Activated B cell treated with CpG ODN at 0.5 μM for 24 hours (primary cell): ENCODE results near the gene MGLL. TPM values are rescaled to one million over a fixed set of nuclear protein-coding genes. Genes with fewer than 3 reads are reported as not detected.
"Not testable (repeated sequence)": the region's sequence is repeated elsewhere in the genome, so short reads cannot be mapped to it uniquely, and the experiment has no call there.

Experiments used
- ATAC-seq: fragments of 200-7000 bp; cut with Tn5 transposase; one replicate; pipeline ENCODE4 v1.10.0; 2021; ENCODE audit warnings: low read depth, mild to moderate bottlenecking, moderate library complexity
- CTCF ChIA-PET: fragments of 350-600 bp; sonication (Branson Sonifier 250); formaldehyde crosslinking; loops from one replicate; lab custom pipeline; 2021; ENCODE audit warnings: antibody characterized with exemption; lab: Charles Lee
- POLR2A ChIA-PET: fragments of 350-600 bp; sonication (Branson Sonifier 250); formaldehyde crosslinking; loops from one replicate; lab custom pipeline; 2021; ENCODE audit warnings: antibody characterized with exemption; lab: Charles Lee
- DNase-seq: peaks from one replicate; pipeline ENCODE4 v3.0.0; 2022
- H3K27ac Mint-ChIP-seq: one replicate; pipeline ENCODE4 v1.8.0; 2020; ENCODE audit warnings: mixed read lengths
- H3K27me3 Mint-ChIP-seq: one replicate; pipeline ENCODE4 v1.8.0; 2021; ENCODE audit warnings: mixed read lengths
- H3K36me3 Mint-ChIP-seq: one replicate; pipeline ENCODE4 v1.8.0; 2021; ENCODE audit warnings: low read depth, mixed read lengths
- H3K4me1 Mint-ChIP-seq: one replicate; pipeline ENCODE4 v1.8.0; 2021; ENCODE audit warnings: mixed read lengths
- H3K4me3 Mint-ChIP-seq: one replicate; pipeline ENCODE4 v1.8.0; 2020; ENCODE audit warnings: mild to moderate bottlenecking, mixed read lengths
- H3K9me3 Mint-ChIP-seq: one replicate; pipeline ENCODE4 v1.8.0; 2020; ENCODE audit warnings: mixed read lengths
- intact Hi-C: fragments of 100-400 bp; cut with micrococcal nuclease; formaldehyde crosslinking; loops from one replicate; pipeline ENCODE4 v1.15.1; 2024
- total RNA-seq: library from RNA; stranded (reverse); gene quantifications from 2 replicates; pipeline ENCODE4 v1.2.3, GENCODE V29; 2022
- TF ChIP-seq, protein P1 (sequence below): fragments of 200-600 bp; IDR thresholded peaks from one replicate; pipeline ENCODE4 v1.8.0; 2022; ENCODE audit warnings: antibody characterized with exemption, mild to moderate bottlenecking

MGLL gene
- total RNA-seq, 1 donor from 2014 or later: 19.1 TPM

DNA sequence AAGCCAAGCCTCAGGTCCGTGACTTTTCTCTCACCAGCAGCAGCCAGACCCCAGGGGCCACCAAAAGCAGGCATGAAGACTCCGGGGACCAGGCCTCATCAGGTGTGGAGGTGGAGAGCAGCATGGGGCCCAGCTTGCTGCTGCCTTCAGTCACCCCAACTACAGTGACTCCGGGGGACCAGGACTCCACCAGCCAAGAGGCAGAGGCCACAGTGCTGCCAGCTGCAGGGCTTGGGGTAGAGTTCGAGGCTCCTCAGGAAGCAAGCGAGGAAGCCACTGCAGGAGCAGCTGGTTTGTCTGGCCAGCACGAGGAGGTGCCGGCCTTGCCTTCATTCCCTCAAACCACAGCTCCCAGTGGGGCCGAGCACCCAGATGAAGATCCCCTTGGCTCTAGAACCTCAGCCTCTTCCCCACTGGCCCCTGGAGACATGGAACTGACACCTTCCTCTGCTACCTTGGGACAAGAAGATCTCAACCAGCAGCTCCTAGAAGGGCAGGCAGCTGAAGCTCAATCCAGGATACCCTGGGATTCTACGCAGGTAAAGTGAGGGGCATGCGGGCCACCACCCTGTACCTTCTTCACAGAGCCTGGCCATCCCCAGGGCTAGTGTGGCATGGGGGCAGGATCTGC, 161.6 kb downstream of the MGLL start:
- ATAC-seq: no peak

DNA sequence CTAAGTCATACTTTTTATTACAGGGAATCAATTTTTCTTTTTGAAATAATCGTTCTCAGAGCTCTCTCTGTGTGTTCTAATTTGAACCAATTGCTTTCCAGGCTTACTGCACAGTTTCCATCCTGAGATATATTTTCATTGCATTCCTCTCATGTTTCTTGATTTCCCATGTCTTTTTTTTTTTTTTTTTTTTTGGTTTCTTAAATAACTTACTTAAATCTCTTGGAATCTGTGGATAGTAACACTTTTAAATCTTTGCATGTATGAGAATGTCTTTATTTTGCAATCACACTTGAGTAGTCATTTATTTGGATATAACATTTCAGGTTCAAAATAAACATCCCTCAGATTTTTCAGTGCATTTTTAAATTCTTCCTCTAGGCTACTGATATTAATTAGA, 164.1 kb downstream of the MGLL start:
- no peaks in the 10 kb centered on the region for H3K27me3 Mint-ChIP-seq
- no peaks in the 10 kb centered on the region for H3K9me3 Mint-ChIP-seq
- ChIA-PET POLR2A (interaction anchor here (0.7 kb wide), 1 partner anchor 975 kb away, joined by 18 read pairs; no protein-coding TSS in a partner anchor), CTCF (no interaction called here)
- DNase-seq (no peak), ATAC-seq (no peak)
- no peak overlapping the region for H3K27ac Mint-ChIP-seq
- intact Hi-C loops: no loop called here
- TF ChIP-seq, protein P1, sequence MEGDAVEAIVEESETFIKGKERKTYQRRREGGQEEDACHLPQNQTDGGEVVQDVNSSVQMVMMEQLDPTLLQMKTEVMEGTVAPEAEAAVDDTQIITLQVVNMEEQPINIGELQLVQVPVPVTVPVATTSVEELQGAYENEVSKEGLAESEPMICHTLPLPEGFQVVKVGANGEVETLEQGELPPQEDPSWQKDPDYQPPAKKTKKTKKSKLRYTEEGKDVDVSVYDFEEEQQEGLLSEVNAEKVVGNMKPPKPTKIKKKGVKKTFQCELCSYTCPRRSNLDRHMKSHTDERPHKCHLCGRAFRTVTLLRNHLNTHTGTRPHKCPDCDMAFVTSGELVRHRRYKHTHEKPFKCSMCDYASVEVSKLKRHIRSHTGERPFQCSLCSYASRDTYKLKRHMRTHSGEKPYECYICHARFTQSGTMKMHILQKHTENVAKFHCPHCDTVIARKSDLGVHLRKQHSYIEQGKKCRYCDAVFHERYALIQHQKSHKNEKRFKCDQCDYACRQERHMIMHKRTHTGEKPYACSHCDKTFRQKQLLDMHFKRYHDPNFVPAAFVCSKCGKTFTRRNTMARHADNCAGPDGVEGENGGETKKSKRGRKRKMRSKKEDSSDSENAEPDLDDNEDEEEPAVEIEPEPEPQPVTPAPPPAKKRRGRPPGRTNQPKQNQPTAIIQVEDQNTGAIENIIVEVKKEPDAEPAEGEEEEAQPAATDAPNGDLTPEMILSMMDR: no peak
- no peak overlapping the region for H3K4me3 Mint-ChIP-seq
- H3K36me3 Mint-ChIP-seq: no peaks in the 10 kb centered on the region
- no peaks in the 10 kb centered on the region for H3K4me1 Mint-ChIP-seq

More for the DNA sequence above, 161.6 kb downstream of the MGLL start:
- no peak overlapping the region for H3K27ac Mint-ChIP-seq
- TF ChIP-seq, protein P1: no peak
- ChIA-PET POLR2A (no interaction called here), CTCF (interaction anchor here (1.2 kb wide), 1 partner anchor 310 kb away, joined by 3 read pairs; no protein-coding TSS in a partner anchor)
- no peaks in the 10 kb centered on the region for H3K27me3 Mint-ChIP-seq
- no peak for DNase-seq
- no peak overlapping the region for H3K4me3 Mint-ChIP-seq
- no peaks in the 10 kb centered on the region for H3K36me3 Mint-ChIP-seq
- intact Hi-C loops: no loop called here
- no peaks in the 10 kb centered on the region for H3K4me1 Mint-ChIP-seq
- no peaks in the 10 kb centered on the region for H3K9me3 Mint-ChIP-seq

DNA sequence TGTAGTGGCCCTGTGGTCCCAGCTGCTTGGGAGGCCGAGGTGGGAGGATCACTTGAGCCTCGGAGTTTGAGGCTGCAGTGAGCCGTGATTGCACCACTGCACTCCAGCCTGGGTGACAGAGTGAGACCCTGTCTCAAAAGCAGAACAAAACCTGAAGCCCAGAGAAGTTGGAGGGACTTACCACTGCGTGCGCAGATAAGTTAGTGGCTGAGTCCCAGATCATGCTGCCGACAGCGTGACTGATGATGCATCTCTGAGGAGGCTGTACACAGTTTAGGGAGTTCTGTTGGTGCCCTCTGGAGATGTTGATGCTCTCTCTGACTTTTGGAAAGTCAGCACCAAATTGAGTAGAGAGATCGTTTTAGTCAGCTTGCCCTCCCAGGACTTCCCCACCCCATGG, 165.4 kb downstream of the MGLL start:
- DNase-seq: no peak
- Mint-ChIP-seq H3K4me3 (no peak overlapping the region), H3K9me3 (no peaks in the 10 kb centered on the region), H3K27me3 (no peaks in the 10 kb centered on the region), H3K27ac (no peak overlapping the region), H3K36me3 (no peaks in the 10 kb centered on the region), H3K4me1 (no peaks in the 10 kb centered on the region)
- CTCF ChIA-PET: no interaction called here
- POLR2A ChIA-PET: interaction anchor here (1.0 kb wide), 1 partner anchor 15 kb away, joined by 3 read pairs; no protein-coding TSS in a partner anchor
- no peak for ATAC-seq
- TF ChIP-seq, protein P1: no peak
- intact Hi-C loops: no loop called here

DNA sequence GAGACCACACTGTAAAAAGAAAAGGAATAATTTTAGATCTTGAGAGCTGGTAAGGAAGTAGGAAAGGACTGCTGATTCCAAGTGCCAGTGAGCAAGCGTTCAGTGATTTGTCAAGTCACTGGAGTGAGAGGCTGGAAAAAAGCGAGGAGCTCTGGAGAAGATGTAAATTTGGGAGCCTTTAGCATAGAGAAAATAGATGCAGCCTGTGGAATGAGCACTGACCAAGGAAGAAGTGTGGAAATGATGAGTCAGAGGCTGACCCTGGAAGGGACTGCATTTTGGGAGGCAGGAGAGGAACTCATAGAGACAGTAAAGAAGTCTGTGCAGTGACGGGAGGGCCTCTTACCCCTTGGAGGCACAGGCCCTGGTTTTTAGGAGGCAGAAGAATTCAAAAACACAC, 166.7 kb downstream of the MGLL start:
- no peak overlapping the region for H3K4me3 Mint-ChIP-seq
- H3K4me1 Mint-ChIP-seq: no peaks in the 10 kb centered on the region
- ChIA-PET POLR2A (no interaction called here), CTCF (no interaction called here)
- H3K27me3 Mint-ChIP-seq: no peaks in the 10 kb centered on the region
- intact Hi-C loops: no loop called here
- H3K36me3 Mint-ChIP-seq: no peaks in the 10 kb centered on the region
- ATAC-seq: no peak
- H3K27ac Mint-ChIP-seq: no peak overlapping the region
- TF ChIP-seq, protein P1: no peak
- H3K9me3 Mint-ChIP-seq: no peaks in the 10 kb centered on the region
- no peak for DNase-seq

DNA sequence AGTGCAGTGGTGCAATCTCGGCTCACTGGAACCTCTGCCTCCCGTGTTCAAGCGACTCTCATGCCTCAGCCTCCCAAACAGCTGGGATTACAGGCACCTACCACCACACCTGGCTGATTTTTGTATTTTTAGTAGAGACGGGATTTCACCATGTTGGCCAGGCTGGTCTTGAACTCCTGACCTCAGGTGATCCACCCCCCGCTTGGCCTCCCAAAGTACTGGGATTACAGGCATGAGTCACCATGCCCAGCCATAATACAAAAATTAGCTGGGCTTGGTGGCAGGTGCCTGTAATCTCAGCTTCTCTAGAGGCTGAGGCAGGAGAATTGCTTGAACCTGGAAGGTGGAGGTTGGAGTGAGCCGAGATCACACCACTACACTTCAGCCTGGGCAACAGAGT, 167.3 kb downstream of the MGLL start:
- H3K36me3 Mint-ChIP-seq, H3K27ac Mint-ChIP-seq, intact Hi-C loops, H3K9me3 Mint-ChIP-seq, H3K4me1 Mint-ChIP-seq, CTCF ChIA-PET, H3K27me3 Mint-ChIP-seq, POLR2A ChIA-PET, H3K4me3 Mint-ChIP-seq, DNase-seq, ATAC-seq: not testable (repeated sequence)
